HG03139 (cell line): ENCODE data around the gene PCDHGC3.

ENCODE experiments used
- ATAC-seq: cut with Tn5 transposase; IDR thresholded peaks from one replicate; pipeline ENCODE4 v1.9.1; 2021; ENCODE audit not compliant: unreplicated experiment

The PCDHGC3 gene

GRCh38 chr5:141506381-141507155 is 30.8 kb downstream of the PCDHGC3 start:
- ATAC-seq = no peak

DNA sequence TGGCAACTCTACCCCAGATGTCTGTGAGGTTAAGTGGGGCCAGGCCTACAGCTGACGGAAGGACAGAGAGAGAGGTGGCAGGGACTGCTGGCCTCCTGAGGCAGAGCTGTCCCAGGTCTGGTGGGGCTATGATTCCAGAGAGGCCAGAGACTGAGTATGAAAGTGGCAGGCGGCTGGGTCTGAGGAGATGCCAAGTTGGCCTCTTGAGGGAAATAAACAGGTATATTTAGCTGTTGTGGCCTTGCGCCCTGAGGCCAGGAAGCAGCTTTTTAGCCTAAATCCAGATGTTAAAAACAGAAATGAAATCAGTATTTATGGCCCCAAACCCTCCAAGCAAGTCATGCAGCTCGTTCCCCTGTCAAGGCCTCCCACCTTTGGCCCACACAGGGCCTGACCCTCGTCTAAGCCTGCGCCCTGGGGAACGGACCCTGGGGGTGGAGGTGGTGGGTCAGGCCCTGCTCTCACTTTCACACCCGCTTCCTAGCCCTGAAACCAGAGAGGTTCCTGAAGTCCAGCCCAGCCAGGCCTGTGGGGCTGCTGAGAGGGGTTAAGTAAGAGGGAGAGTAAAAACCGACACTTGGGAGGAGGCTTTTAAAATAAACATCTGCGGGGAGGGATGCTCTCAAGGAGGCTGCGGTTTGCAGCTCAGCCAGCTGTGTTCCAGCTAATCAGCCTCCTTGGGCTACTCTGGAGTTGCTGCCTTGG is 31.8 kb downstream of the PCDHGC3 start:
- ATAC-seq = peak; percentile 32

DNA sequence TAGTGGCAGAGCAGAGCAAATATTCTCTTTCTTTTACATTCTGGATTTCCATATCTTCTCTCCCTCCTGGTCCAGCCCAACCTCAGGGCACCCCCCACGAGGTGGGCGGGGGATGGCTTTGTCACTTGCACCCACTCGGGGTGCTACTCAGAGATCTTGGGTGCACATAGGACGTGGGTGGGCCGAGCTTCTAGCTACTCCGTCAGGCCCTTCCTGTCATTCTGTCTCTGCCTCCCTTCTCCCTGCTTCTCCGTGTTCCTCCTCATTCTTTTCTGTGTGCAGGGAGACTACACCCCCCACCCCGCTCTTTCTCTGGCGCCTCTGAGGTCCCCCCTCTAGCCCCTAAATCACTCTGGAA is 32.7 kb downstream of the PCDHGC3 start:
- ATAC-seq = no peak

GRCh38 chr5:141508798-141509611 is 33.2 kb downstream of the PCDHGC3 start:
- no peak for ATAC-seq

DNA sequence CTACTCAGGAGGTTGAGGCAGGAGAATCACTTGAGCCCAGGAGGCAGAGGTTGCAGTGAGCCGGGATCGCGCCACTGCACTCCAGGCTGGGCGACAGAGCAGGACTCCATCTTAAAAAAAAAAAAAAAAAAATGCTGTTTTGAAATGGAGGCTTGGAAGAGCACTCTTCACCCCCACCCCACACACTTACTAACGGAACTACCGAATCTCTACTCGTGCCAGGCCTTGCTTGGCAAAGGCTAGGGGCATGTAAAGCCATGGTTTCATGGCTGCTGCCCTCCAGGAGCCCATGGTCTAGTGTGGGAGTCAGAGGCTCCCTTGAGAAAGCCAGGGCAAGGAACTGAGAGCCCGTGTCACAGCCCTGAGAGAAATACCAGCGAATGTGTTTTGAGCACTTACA is 34.4 kb downstream of the PCDHGC3 start:
- ATAC-seq = no peak

DNA sequence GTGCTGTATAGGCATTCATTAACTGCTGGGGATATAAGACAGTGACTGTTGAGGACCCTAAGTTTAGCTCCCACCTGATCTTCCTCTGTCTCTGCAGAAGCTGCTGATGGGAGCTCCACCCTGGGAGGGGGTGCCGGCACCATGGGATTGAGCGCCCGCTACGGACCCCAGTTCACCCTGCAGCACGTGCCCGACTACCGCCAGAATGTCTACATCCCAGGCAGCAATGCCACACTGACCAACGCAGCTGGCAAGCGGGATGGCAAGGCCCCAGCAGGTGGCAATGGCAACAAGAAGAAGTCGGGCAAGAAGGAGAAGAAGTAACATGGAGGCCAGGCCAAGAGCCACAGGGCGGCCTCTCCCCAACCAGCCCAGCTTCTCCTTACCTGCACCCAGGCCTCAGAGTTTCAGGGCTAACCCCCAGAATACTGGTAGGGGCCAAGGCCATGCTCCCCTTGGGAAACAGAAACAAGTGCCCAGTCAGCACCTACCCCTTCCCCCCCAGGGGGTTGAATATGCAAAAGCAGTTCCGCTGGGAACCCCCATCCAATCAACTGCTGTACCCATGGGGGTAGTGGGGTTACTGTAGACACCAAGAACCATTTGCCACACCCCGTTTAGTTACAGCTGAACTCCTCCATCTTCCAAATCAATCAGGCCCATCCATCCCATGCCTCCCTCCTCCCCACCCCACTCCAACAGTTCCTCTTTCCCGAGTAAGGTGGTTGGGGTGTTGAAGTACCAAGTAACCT is 35.3 kb downstream of the PCDHGC3 start:
- no peak for ATAC-seq

- no peak for ATAC-seq
Observed at GRCh38 chr5:141511771-141512325, 36.1 kb downstream of the PCDHGC3 start.

GRCh38 chr5:141512390-141512910 is 36.7 kb downstream of the PCDHGC3 start:
- ATAC-seq = no peak

DNA sequence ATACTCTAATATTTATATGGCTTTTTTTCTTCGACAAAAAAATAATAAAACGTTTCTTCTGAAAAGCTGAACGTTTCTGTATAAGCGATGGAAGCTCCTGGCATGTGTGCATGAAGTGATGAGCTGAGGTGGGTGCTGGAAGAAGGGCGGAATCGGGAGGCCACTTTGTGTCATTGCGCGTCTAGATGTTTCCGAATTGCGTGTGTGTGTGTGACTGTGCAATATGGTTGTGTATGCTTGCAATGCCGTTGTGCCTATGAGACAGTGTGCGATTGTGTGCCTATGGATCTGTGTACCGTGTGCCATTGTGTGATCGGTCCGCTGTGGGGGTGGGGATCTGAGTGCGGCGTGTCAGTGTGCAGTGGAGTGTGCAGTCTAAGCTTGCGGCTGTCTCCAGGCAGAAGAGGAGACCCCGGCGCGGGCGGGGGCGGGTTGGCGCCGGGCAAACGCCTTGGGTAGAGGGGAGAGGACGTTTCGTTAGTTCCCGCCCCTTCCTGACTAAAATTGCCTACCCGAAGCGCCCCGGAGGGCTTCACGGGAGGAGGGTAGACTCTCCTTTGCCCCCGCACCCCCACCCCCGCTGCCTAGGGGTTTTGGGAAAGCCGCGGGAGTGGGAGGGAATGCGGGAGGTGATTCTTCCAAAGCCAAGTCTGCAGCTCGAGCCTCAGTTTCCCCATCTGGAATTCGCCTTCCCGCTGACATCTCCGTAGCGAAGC is 37.3 kb downstream of the PCDHGC3 start:
- ATAC-seq = no peak

DNA sequence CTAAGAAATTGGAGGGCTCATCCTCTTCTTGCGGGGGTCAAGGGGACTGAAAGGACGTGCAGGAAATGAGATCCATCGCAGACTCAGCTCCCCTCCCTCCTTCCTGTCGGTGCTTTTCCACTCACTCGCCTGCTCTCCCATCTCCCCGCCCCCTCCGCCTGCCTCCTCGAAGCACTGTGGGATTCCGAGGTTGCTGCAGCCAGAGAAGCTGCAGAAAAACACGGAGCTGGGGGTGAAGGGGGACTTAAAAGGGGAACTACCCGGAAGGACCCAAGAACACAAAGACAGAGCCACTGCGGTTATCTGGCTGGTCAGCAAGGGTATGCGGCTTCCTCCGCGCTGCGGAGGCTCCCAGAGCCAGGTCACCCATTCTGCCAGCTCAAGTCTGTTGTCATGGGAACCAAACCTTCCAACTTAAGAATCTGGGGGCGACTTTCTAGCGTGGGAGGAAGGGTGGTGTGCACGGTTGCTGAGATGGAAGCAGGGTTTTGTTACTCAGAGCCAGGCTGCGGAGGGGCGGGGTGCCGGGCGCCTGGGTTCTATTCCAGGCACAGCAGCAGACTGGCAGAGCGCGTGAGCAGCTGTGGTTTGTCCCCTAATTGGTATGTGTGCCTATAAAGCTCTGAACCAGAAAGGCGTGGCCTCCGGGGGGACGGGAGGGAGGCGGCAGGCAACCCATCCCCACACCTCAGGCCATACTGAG is 38.0 kb downstream of the PCDHGC3 start:
- ATAC-seq = no peak

DNA sequence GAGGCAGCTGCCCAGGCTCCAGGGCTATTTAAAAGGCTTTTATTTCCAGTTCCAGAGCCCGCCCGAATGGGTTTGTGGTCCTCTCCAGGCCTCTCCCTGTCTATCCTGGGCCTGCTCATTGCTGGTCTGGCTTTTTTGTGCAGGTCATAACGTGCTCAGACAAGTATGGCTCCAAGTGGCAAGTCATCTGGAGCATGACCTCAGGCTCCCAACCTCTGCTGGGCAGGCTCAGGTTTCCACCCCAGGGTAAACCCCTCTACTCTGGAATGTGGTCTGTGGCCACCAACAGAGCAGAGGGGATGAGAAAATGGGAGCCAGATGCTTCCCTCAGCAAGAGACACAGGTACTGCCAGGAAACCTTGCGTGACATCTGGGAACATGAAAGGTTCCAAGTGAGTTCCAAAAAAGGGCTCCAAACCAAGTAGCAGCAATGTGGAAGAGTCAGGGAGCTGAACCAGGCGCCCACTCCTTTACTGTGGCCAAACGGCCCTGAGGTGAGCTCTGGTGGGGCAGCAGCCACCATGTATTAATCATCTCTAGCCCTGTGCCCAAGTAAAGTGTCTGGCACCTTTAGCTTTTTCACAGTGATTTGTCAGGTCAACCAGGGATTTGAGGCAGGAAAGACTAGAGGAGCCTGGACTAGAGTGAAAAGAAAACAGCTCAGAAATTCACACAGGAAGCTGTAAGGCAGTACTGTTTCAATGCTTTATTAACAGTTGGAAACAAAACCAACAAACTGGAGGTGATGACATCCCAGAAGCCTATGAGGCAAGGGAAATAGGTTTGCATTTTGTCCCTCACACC is 38.8 kb downstream of the PCDHGC3 start:
- no peak for ATAC-seq

DNA sequence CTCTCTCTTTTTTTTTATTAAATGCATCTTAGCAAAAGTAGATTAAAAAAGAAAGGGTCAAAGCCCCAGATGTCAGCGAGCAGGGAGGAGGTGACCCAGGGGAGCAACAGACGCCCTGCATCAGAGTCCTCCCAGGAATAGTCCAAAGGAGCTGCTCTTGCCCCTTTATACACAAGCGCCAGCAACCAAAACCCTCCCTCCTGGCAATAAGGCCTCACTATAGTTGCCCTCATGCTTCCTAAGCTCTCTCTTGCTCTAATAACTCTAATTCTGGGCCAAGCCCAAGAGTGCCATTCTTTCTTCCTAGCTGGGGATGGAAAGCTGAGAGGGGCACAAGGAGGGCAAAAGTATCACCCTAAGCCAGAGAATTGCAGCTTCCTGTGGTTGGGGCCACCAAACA is 39.4 kb downstream of the PCDHGC3 start:
- no peak for ATAC-seq

DNA sequence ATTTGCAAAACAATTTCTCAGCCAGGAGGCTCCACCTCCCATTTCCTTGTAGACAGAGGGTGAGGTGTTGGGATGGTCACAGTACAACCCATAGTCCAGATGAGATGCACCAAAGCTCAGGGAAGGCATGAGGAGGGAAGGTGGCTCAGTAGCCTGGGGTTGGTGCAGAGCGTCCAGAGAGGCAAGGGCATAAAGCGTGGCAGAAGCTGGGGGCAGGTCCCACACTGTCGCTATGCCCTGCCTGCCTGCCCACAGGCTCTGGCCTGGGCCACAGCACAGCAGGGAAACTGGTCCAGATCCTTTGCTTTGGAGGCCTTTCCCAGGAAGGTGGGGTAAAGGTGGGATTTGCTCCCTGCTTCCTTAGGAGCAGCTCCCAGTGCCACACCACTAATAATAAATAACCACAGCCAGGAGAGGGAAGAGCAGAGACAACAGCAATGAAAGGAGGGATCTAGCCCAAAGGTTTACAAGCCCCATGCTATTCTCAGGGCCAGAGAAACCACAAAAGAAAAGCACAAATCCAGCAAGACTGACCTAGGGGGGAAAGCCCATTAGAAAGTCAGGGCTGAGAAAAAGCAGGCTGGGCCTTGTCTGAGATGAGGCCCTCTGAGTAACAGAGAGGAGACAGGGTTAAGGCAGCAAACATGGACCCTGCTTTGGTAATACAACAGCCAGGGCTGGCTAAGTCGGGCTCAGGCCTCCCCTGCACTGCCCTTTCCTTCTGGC is 40.3 kb downstream of the PCDHGC3 start:
- no peak for ATAC-seq

GRCh38 chr5:141516672-141517025 is 40.9 kb downstream of the PCDHGC3 start:
- ATAC-seq = no peak

- ATAC-seq = no peak
Observed at GRCh38 chr5:141517312-141517711, 41.5 kb downstream of the PCDHGC3 start.

GRCh38 chr5:141517880-141518617 is 42.3 kb downstream of the PCDHGC3 start:
- ATAC-seq = no peak

DNA sequence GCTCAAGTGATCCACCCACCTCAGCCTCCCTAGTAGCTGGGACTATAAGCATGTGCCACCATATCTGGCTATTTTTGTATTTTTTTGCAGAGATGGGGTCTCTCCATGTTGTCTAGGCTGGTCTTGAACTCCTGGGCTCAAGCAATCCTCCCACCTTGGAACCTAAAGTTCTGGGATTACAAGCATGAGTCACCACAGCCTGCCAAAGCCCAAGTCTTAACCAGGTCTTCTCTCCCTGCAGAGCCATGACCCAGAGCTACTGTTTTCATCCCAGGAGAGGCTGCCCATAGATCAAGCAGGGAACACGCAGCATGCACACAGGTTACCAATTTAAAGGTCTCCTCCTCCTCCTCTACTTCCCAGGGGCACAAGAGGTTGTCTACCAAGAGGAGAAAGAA is 42.9 kb downstream of the PCDHGC3 start:
- no peak for ATAC-seq
